GM18502 (cell line): ENCODE data around the gene ETV6.
A peak's percentile ranks its signal among the peaks of the same experiment; 100 is the strongest.

Experiments
- ATAC-seq: cut with Tn5 transposase; IDR thresholded peaks from one replicate; pipeline ENCODE4 v1.9.1; 2021; ENCODE audit warnings: mild to moderate bottlenecking; ENCODE audit not compliant: unreplicated experiment, poor library complexity

The ETV6 gene

GRCh38 chr12:11731042-11731357 is 81.5 kb downstream of the ETV6 start:
- no peak for ATAC-seq

- ATAC-seq = peak; percentile 33
Observed at GRCh38 chr12:11731455-11731854, 82.0 kb downstream of the ETV6 start.

DNA sequence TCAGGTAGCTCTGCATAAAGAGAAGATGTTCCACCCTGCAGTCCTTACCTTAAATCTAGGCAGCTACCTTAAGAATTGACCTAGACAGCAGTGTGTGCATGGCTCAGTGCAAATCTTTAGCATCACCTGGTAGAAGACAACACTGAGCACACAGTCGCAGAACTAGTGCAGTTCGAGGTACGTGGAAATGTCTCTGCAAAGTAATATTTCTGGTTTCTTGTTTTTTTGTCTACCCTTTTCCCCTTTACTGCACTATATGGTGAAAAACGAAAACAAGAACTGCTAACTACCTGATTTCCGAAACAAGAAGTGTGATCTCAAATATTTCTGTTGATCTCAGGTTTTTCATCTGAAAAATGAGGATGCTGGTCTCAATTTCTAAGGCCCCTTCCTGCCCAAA is 82.5 kb downstream of the ETV6 start:
- no peak for ATAC-seq

DNA sequence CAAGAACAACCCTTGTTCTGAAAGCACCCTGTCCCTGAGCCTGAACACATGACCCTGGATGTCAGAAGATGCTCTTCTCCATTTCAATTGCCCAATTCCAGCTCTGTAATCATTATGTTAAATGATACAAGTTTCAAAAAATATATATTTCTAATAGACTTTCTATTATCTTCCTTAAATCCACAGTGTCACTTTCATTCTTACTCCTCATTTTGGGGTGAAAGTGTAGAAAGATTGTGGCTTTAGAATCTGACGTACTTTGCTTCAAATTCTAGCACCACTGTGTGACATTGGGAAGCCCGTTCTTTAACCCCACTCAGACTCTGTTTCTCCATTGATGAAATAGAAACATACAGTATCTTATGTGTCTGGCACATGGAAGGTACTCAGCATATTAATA is 83.2 kb downstream of the ETV6 start:
- no peak for ATAC-seq

GRCh38 chr12:11734580-11735180 is 85.2 kb downstream of the ETV6 start:
- ATAC-seq = no peak

GRCh38 chr12:11738450-11738849 is 89.0 kb downstream of the ETV6 start:
- ATAC-seq = no peak

GRCh38 chr12:11739980-11740577 is 90.6 kb downstream of the ETV6 start:
- no peak for ATAC-seq

- no peak for ATAC-seq
Observed at GRCh38 chr12:11741434-11742092, 92.1 kb downstream of the ETV6 start.

DNA sequence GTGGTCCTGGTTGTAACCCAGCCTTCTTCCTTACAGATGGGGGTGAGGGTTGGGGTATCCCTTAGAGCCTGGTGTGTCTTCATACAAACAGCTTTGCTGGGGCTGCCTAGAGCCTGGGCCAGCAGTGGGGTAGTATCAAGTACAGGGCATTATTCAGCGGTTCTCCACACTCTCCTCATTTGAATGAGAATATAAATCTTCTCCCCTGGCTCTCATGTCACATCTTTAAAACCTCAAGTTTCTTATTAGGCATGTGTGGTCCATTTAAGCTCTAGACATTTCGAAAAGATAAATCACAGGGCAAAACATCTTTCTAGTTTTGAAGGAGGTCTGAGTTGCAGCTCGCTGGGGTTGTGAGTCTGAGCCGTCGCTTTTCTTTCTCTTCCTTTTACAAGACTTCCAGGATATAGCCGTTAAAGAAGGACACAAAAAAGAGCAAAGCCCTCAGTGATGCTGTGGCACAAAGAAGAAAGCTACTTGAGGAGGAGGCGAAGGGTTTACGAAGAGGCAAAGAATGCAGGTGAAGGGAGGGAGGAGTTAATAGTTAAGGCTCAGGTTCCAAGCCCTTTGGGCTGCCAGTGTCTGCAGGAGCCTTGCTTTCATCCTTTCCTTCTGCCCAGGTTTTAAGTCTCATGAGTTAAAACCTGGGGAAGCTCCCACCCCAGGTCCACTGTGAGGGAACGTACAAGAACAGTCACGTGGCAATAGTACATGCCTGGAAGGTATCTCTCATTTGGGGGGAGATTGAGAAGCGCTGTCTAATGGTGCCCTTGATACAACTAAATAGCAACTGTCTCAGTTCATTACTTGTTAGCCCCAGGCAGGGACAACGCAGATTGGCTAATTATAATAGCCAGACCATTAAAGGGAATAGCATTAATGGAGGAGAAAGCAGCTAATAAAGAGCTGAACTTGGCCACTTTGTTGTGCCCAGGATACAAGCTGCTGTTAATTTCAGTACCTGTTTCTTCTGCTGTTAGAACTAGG is 94.2 kb downstream of the ETV6 start:
- ATAC-seq = no peak

GRCh38 chr12:11744410-11744801 is 94.9 kb downstream of the ETV6 start:
- ATAC-seq = no peak

GRCh38 chr12:11745113-11745512 is 95.6 kb downstream of the ETV6 start:
- no peak for ATAC-seq

DNA sequence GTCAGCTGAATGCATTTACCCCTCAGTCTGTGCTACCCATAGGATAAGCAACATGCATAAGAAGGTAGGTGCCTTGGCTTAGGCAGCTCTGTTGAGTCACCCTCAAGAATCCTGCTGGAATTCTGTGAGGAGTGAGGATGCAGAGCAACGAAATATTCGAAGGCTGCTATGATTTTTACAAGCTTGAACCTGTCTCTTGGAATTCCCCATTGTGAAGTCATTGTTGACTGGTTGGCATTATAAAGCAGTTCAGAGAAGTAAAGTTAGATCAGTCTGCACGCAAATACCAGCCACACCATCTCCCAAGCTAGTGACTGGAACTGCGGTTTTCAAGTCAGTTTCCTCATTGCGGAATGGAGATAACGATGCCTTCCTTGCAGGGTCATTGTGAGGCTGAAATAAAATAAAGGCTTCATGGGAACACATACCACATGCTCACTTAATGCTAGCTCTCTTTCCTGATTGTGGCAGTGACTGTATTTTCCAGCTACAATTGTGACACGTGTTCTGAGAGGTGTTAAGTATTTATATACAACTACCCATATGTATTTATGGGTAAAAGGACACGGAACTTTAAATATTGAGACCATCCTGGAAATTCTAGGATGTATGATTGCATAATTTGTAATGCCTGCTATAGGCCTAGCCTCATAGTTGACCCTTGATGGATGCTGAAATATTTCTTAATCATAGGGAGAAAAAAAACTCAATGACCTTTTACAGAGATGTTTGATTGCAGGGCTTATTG is 96.7 kb downstream of the ETV6 start:
- peak; percentile 43 for ATAC-seq

GRCh38 chr12:11746940-11747716 is 97.7 kb downstream of the ETV6 start:
- ATAC-seq = peak; percentile 43

DNA sequence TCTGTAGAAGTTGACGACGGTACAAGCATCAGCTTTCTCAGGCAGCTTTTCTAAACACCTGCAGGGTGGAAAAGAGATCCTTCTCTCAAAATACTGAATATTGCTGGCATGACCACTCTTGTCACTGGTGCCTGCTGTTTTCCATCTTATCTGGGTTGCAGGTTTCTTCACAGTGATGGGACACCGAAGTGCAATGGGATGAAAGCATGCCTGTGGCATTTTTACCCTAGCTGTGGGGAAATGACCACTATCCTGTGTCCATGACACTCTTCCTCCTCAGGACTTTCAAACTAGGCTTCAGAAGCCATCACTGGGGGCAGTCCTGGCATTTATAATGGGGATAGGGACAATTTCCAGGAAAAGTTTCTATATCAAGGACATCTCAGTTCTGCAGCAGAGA is 98.5 kb downstream of the ETV6 start:
- ATAC-seq = no peak

GRCh38 chr12:11748903-11749302 is 99.4 kb downstream of the ETV6 start:
- no peak for ATAC-seq

GRCh38 chr12:11749943-11750690 is 100.6 kb downstream of the ETV6 start:
- ATAC-seq = peak; percentile 55

DNA sequence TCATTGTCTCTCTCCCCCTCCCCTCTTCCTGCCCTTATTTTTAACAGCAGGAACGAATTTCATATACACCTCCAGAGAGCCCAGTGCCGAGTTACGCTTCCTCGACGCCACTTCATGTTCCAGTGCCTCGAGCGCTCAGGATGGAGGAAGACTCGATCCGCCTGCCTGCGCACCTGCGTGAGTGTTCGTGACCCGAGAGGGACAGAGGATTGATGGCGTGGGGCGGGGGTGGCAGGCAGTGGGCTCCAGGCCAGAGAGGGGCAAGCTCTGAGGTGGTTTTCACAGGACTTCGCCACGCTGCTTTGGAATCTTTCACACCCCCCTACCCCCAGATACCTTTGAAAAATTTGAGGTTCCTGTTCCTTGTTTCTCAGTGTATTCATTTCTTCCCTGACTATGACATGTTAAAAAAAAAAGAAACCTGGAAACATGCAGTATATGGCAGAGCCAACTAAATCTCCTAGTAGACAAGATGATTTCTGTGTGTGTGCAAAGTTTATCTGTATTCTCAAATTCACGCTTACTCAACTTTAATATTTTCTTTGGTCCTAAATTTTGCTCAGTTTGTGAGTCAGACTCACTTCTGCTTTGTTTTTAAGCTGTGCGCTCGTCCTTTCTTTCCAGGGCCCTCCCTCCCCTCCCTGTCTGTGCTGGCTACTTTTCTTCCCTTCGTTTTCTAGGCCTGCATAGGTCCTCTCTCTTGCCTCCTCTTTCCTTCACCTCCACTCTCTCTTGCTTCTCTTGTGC is 103.1 kb downstream of the ETV6 start:
- ATAC-seq = no peak

GRCh38 chr12:11753150-11753499 is 103.7 kb downstream of the ETV6 start:
- ATAC-seq = no peak
